HepG2 (cell line): Measurements from ENCODE around the gene ILDR2. TPM values are rescaled to one million over a fixed set of nuclear protein-coding genes. Genes with fewer than 3 reads are reported as not detected.

Experiments
- ATAC-seq: fragments of 200-7000 bp; cut with Tn5 transposase; 3 replicates; pipeline ENCODE4 v1.9.1; 2020; ENCODE audit warnings: mild to moderate bottlenecking, moderate library complexity
- BruUV-seq: library from RNA; stranded (reverse); fragments of 400-500 nt; replicated peaks from 2 replicates; lab custom pipeline; 2021; lab: Mats Ljungman, UMichigan
- CTCF ChIA-PET: fragments of 300-600 bp; formaldehyde crosslinking; extraction: SDS; loops from one replicate; lab custom pipeline; 2021; ENCODE audit warnings: low total read pairs, inconsistent platforms, low intra/inter-chr PET ratio; lab: Yijun Ruan, JAX
- POLR2A ChIA-PET: fragments of 350-600 bp; sonication (Branson Sonifier 250); formaldehyde crosslinking; loops from one replicate; lab custom pipeline; 2020; ENCODE audit warnings: antibody characterized with exemption, inconsistent platforms; lab: Yijun Ruan, JAX
- DNase-seq: peaks from one replicate; pipeline ENCODE4 v3.0.0-alpha.2; 2015; ENCODE audit warnings: low spot score
- FAIRE-seq: peaks from 3 replicates; lab custom pipeline; 2011; peaks lifted over from hg19 to GRCh38; lab: Jason Lieb, UNC
- H2AFZ ChIP-seq: one replicate; pipeline ENCODE4 v1.6.1; 2011; ENCODE audit warnings: low read length, inconsistent platforms
- H3K27ac ChIP-seq: fragments of 300-600 bp; 3 replicates; pipeline ENCODE4 v1.8.0; 2011; ENCODE audit warnings: mixed run types, mild to moderate bottlenecking, mixed read lengths, low read length, inconsistent platforms; ENCODE audit not compliant: insufficient read depth; ENCODE audit errors: extremely low read length
- H3K27me3 ChIP-seq, 2 experiments: fragments of 200-600 bp in 1 of 2; 2 replicates in 1 of 2; 3 replicates in 1 of 2; pipeline versions ENCODE4 v1.6.0 to v1.8.0; 2011; ENCODE audit warnings: low read length in 2 of 2, mild to moderate bottlenecking in 2 of 2, moderate library complexity in 2 of 2, inconsistent platforms in 1 of 2; ENCODE audit not compliant: insufficient read depth in 2 of 2, control insufficient read depth in 1 of 2
- H3K36me3 ChIP-seq, 2 experiments: fragments of 200-600 bp in 1 of 2; replicated peaks in 1 of 2; 2 replicates in 1 of 2; 3 replicates in 1 of 2; pipeline versions ENCODE4 v1.5.1 to v1.8.0; 2011; ENCODE audit warnings: low read length in 2 of 2, inconsistent platforms in 1 of 2; ENCODE audit not compliant: insufficient read depth in 2 of 2, control insufficient read depth in 1 of 2
- H3K4me1 ChIP-seq: 2 replicates; pipeline ENCODE4 v1.5.1; 2012; ENCODE audit warnings: low read length, inconsistent platforms; ENCODE audit not compliant: insufficient read depth
- H3K4me2 ChIP-seq: 2 replicates; pipeline ENCODE4 v1.6.0; 2011; ENCODE audit warnings: low read depth, low read length, inconsistent platforms
- H3K4me3 ChIP-seq, 3 experiments: fragments of 200-600 bp in 1 of 3; sonication (generic), shearing (Covaris generic) in 1 of 3; replicated peaks in 1 of 3; 2 replicates each; pipeline ENCODE4 v1.5.1; 2011 to 2016; ENCODE audit warnings: low read length in 3 of 3, inconsistent platforms in 2 of 3, low read depth in 2 of 3, mild to moderate bottlenecking in 2 of 3, control low read depth in 1 of 3, mixed read lengths in 1 of 3; ENCODE audit not compliant: insufficient read depth in 1 of 3
- H3K79me2 ChIP-seq: one replicate; pipeline ENCODE4 v1.6.1; 2011; ENCODE audit warnings: low read length, inconsistent platforms; ENCODE audit not compliant: insufficient read depth
- H3K9ac ChIP-seq: 2 replicates; pipeline ENCODE4 v1.6.0; 2011; ENCODE audit warnings: mild to moderate bottlenecking, low read depth, low read length, inconsistent platforms; ENCODE audit not compliant: insufficient read depth
- H3K9me3 ChIP-seq: 2 replicates; pipeline ENCODE4 v1.5.1; 2012; ENCODE audit warnings: mild to moderate bottlenecking, low read length
- H4K20me1 ChIP-seq: 2 replicates; pipeline ENCODE4 v1.6.0; 2011; ENCODE audit warnings: inconsistent platforms, mild to moderate bottlenecking, low read length, moderate library complexity; ENCODE audit not compliant: insufficient read depth
- MZF1 ChIP-seq: sonication (generic); formaldehyde crosslinking; IDR thresholded peaks from 2 replicates; pipeline ENCODE4 v1.8.1; 2023; ENCODE audit warnings: mild to moderate bottlenecking, missing genetic modification reagents, borderline replicate concordance
- SNRNP70 ChIP-seq: fragments of 200-400 bp; formaldehyde crosslinking; IDR thresholded peaks from 2 replicates; pipeline ENCODE4 v1.6.1; 2017; ENCODE audit warnings: mild to moderate bottlenecking, low read depth, low read length, moderate library complexity
- ZC3H4 ChIP-seq: sonication (generic); formaldehyde crosslinking; IDR thresholded peaks from 2 replicates; pipeline ENCODE4 v1.4.0; 2020; ENCODE audit warnings: missing genetic modification reagents, borderline replicate concordance
- ZNF160 ChIP-seq: sonication (generic); formaldehyde crosslinking; IDR thresholded peaks from 2 replicates; pipeline ENCODE4 v1.8.0; 2022; ENCODE audit warnings: mild to moderate bottlenecking, inconsistent platforms, missing genetic modification reagents
- ZNF781 ChIP-seq: sonication (generic); formaldehyde crosslinking; IDR thresholded peaks from 2 replicates; pipeline ENCODE4 v1.5.1; 2020; ENCODE audit warnings: borderline replicate concordance, mild to moderate bottlenecking, missing genetic modification reagents; ENCODE audit errors: not compliant biosample characterization
- ZNF816 ChIP-seq: sonication (generic); formaldehyde crosslinking; IDR thresholded peaks from 2 replicates; pipeline ENCODE4 v1.8.0; 2022; ENCODE audit warnings: missing genetic modification reagents, mild to moderate bottlenecking, borderline replicate concordance
- WGBS: methylation state at CpG from one replicate; pipeline ENCODE4 v1.1.6; 2017; ENCODE audit warnings: low lambda C conversion rate; 5-methylcytosine and 5-hydroxymethylcytosine counted together
- in situ Hi-C: cut with HindIII; loops from 2 replicates; pipeline ENCODE4 v1.10.0; 2017; ENCODE audit warnings: low pct_unique_long_range_greater_than_20kb; ENCODE audit not compliant: extremely low pct_ligation_motif_present
- intact Hi-C: fragments of 100-400 bp; cut with micrococcal nuclease; formaldehyde crosslinking; loops from one replicate; pipeline ENCODE4 v1.10.0; 2022; ENCODE audit not compliant: unreplicated experiment
- polyA plus RNA-seq, 8 experiments: library from polyadenylated mRNA; depleted of rRNA in 3 of 8; stranded (reverse) in 7 of 8; unstranded in 1 of 8; fragments of >200 nt; fragmentation: Illumina TruSeq in 4 of 8; extraction: Trizol in 4 of 8; gene quantifications; 2 replicates each; pipeline versions ENCODE4 v1.2.1 to v1.2.3, GENCODE V29; 2011 to 2016; ENCODE audit warnings: low read depth in 4 of 8, missing spikeins in 1 of 8, mixed read lengths in 1 of 8; ENCODE audit not compliant: insufficient read depth in 1 of 8
- total RNA-seq, 5 experiments: library from RNA; depleted of rRNA; stranded (reverse); fragments of >200 nt; fragmentation: Illumina TruSeq; extraction: Trizol; gene quantifications; 2 replicates each; pipeline ENCODE4 v1.2.3, GENCODE V29; 2016; ENCODE audit warnings: low read depth in 1 of 5
- TF ChIP-seq, protein P1 (sequence below): sonication (generic); formaldehyde crosslinking; IDR thresholded peaks from 2 replicates; pipeline ENCODE4 v1.4.0; 2020; ENCODE audit warnings: missing genetic modification reagents
- TF ChIP-seq, protein P2 (sequence below): sonication (generic); formaldehyde crosslinking; IDR thresholded peaks from 2 replicates; pipeline ENCODE4 v1.8.1; 2023; ENCODE audit warnings: missing genetic modification reagents, inconsistent platforms, borderline replicate concordance
- TF ChIP-seq, protein P3 (sequence below): sonication (generic); formaldehyde crosslinking; conservative IDR thresholded peaks from 2 replicates; pipeline ENCODE4 v1.4.0; 2020; ENCODE audit warnings: missing genetic modification reagents
- TF ChIP-seq, protein P4 (sequence below): sonication (generic); formaldehyde crosslinking; IDR thresholded peaks from 2 replicates; pipeline ENCODE4 v1.5.0; 2020; ENCODE audit warnings: missing genetic modification reagents
- TF ChIP-seq, protein P5 (sequence below): sonication (generic); formaldehyde crosslinking; conservative IDR thresholded peaks from 2 replicates; pipeline ENCODE4 v1.8.0; 2022; ENCODE audit warnings: missing genetic modification reagents
- TF ChIP-seq, protein P6 (sequence below): sonication (generic); formaldehyde crosslinking; IDR thresholded peaks from 2 replicates; pipeline ENCODE4 v1.9.0; 2022; ENCODE audit warnings: missing genetic modification reagents, mild to moderate bottlenecking, borderline replicate concordance

ILDR2 gene
- total and polyA plus RNA-seq, 2 of the 13 experiments (the other 11 are each of a cell fraction or from before 2014, with no cell fraction given), result 0.04 TPM; not detected in 1

DNA sequence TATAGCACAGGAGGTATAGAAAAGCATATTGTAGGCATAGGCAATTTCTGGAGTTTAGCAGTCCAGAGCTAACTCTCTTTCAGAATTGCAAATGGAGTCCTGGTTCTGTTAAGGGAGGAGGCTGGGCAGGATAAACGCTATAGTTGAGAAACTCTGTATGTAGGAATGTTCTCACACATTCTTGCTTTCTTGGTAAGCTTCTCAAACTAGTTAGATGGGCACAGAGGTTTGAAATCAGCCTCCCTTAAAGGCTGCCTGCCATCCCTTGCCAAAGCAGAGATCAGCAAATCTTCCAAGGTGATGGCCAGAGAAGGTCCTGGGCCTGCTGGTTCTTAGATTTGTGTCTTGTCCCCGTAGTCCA, 56.4 kb downstream of the ILDR2 start:
- Histone ChIP-seq H3K4me1 (no peaks in the 10 kb centered on the region), H4K20me1 (no peaks in the 10 kb centered on the region), H3K4me2 (no peak overlapping the region), H3K27me3 (peaks cover 4 to 48% of the 10 kb centered on the region in 2 experiments; a peak in 3 of 5 replicates), H3K9ac (no peak overlapping the region)
- FAIRE-seq (no peak), DNase-seq (no peak)
- no TSS peak for BruUV-seq
- 0% methylated on average over 2 of the region's 2 CpGs for WGBS
- CTCF ChIA-PET, result no interaction called here
- in situ Hi-C loops, result no loop called here
- TF ChIP-seq ZC3H4 (CRISPR knock-in tag), result no peak
- TF ChIP-seq, protein P1, sequence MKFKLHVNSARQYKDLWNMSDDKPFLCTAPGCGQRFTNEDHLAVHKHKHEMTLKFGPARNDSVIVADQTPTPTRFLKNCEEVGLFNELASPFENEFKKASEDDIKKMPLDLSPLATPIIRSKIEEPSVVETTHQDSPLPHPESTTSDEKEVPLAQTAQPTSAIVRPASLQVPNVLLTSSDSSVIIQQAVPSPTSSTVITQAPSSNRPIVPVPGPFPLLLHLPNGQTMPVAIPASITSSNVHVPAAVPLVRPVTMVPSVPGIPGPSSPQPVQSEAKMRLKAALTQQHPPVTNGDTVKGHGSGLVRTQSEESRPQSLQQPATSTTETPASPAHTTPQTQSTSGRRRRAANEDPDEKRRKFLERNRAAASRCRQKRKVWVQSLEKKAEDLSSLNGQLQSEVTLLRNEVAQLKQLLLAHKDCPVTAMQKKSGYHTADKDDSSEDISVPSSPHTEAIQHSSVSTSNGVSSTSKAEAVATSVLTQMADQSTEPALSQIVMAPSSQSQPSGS (CRISPR knock-in tag), result no peak
- TF ChIP-seq ZNF160 (CRISPR knock-in tag), result no peak
- TF ChIP-seq, protein P2, sequence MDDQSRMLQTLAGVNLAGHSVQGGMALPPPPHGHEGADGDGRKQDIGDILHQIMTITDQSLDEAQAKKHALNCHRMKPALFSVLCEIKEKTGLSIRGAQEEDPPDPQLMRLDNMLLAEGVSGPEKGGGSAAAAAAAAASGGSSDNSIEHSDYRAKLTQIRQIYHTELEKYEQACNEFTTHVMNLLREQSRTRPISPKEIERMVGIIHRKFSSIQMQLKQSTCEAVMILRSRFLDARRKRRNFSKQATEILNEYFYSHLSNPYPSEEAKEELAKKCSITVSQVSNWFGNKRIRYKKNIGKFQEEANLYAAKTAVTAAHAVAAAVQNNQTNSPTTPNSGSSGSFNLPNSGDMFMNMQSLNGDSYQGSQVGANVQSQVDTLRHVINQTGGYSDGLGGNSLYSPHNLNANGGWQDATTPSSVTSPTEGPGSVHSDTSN, result no peak
- TF ChIP-seq, protein P3, sequence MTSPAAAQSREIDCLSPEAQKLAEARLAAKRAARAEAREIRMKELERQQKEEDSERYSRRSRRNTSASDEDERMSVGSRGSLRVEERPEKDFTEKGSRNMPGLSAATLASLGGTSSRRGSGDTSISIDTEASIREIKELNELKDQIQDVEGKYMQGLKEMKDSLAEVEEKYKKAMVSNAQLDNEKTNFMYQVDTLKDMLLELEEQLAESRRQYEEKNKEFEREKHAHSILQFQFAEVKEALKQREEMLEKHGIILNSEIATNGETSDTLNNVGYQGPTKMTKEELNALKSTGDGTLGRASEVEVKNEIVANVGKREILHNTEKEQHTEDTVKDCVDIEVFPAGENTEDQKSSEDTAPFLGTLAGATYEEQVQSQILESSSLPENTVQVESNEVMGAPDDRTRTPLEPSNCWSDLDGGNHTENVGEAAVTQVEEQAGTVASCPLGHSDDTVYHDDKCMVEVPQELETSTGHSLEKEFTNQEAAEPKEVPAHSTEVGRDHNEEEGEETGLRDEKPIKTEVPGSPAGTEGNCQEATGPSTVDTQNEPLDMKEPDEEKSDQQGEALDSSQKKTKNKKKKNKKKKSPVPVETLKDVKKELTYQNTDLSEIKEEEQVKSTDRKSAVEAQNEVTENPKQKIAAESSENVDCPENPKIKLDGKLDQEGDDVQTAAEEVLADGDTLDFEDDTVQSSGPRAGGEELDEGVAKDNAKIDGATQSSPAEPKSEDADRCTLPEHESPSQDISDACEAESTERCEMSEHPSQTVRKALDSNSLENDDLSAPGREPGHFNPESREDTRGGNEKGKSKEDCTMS (CRISPR knock-in tag), result no peak
- TF ChIP-seq ZNF816 (CRISPR knock-in tag), result no peak
- TF ChIP-seq, protein P4, sequence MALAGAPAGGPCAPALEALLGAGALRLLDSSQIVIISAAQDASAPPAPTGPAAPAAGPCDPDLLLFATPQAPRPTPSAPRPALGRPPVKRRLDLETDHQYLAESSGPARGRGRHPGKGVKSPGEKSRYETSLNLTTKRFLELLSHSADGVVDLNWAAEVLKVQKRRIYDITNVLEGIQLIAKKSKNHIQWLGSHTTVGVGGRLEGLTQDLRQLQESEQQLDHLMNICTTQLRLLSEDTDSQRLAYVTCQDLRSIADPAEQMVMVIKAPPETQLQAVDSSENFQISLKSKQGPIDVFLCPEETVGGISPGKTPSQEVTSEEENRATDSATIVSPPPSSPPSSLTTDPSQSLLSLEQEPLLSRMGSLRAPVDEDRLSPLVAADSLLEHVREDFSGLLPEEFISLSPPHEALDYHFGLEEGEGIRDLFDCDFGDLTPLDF (CRISPR knock-in tag), result no peak
- no peak for TF ChIP-seq ZNF781 (CRISPR knock-in tag)
- no peak for TF ChIP-seq SNRNP70
- TF ChIP-seq, protein P5, sequence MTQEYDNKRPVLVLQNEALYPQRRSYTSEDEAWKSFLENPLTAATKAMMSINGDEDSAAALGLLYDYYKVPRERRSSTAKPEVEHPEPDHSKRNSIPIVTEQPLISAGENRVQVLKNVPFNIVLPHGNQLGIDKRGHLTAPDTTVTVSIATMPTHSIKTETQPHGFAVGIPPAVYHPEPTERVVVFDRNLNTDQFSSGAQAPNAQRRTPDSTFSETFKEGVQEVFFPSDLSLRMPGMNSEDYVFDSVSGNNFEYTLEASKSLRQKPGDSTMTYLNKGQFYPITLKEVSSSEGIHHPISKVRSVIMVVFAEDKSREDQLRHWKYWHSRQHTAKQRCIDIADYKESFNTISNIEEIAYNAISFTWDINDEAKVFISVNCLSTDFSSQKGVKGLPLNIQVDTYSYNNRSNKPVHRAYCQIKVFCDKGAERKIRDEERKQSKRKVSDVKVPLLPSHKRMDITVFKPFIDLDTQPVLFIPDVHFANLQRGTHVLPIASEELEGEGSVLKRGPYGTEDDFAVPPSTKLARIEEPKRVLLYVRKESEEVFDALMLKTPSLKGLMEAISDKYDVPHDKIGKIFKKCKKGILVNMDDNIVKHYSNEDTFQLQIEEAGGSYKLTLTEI (CRISPR knock-in tag), result no peak
- no peak for TF ChIP-seq MZF1 (CRISPR knock-in tag)
- TF ChIP-seq, protein P6, sequence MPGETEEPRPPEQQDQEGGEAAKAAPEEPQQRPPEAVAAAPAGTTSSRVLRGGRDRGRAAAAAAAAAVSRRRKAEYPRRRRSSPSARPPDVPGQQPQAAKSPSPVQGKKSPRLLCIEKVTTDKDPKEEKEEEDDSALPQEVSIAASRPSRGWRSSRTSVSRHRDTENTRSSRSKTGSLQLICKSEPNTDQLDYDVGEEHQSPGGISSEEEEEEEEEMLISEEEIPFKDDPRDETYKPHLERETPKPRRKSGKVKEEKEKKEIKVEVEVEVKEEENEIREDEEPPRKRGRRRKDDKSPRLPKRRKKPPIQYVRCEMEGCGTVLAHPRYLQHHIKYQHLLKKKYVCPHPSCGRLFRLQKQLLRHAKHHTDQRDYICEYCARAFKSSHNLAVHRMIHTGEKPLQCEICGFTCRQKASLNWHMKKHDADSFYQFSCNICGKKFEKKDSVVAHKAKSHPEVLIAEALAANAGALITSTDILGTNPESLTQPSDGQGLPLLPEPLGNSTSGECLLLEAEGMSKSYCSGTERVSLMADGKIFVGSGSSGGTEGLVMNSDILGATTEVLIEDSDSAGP (CRISPR knock-in tag), result no peak
- TF ChIP-seq, all 625 proteins: peak for 0
- Histone ChIP-seq H2AFZ (no peak overlapping the region), H3K36me3 (no peaks in the 10 kb centered on the region), H3K4me3 (no peak overlapping the region), H3K79me2 (no peaks in the 10 kb centered on the region), H3K27ac (no peak overlapping the region), H3K9me3 (no peaks in the 10 kb centered on the region)
- POLR2A ChIA-PET, result no interaction called here
- ATAC-seq, result no peak
- intact Hi-C loops, result no loop called here
